Breast epithelium (tissue), 3 donors: ENCODE measurements around the gene SIAH3.

ENCODE experiments used
- POLR2A ChIP-seq: fragments of 450-650 bp; IDR thresholded peaks from one replicate; pipeline ENCODE4 v1.6.1; 2016; ENCODE audit warnings: antibody characterized with exemption, mild to moderate bottlenecking, moderate library complexity
- TF ChIP-seq, protein P1 (sequence below), 3 donors: fragments of 450-650 bp; IDR thresholded peaks; one replicate each; pipeline ENCODE4 v1.5.1; 2016 to 2017; ENCODE audit warnings: antibody characterized with exemption in 3 of 3, mild to moderate bottlenecking in 3 of 3, moderate library complexity in 3 of 3

- TF ChIP-seq, protein P1, sequence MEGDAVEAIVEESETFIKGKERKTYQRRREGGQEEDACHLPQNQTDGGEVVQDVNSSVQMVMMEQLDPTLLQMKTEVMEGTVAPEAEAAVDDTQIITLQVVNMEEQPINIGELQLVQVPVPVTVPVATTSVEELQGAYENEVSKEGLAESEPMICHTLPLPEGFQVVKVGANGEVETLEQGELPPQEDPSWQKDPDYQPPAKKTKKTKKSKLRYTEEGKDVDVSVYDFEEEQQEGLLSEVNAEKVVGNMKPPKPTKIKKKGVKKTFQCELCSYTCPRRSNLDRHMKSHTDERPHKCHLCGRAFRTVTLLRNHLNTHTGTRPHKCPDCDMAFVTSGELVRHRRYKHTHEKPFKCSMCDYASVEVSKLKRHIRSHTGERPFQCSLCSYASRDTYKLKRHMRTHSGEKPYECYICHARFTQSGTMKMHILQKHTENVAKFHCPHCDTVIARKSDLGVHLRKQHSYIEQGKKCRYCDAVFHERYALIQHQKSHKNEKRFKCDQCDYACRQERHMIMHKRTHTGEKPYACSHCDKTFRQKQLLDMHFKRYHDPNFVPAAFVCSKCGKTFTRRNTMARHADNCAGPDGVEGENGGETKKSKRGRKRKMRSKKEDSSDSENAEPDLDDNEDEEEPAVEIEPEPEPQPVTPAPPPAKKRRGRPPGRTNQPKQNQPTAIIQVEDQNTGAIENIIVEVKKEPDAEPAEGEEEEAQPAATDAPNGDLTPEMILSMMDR (IDR thresholded peaks at IDR 0.05): no peak
- TF ChIP-seq POLR2A: no peak
Observed at GRCh38 chr13:45808925-45809324, 42.6 kb downstream of the SIAH3 start.
